ENCODE measurements around the gene SELENOI. TPM values are rescaled to one million over a fixed set of nuclear protein-coding genes. Genes with fewer than 3 reads are reported as not detected.
A peak's percentile ranks its signal among the peaks of the same experiment; 100 is the strongest.

SELENOI gene
- total and polyA plus RNA-seq, 2 of the 4 experiments (the other 2 are of a cell fraction), result 5.1 to 25.1 TPM

- Histone ChIP-seq H4K91ac (ENCODE audit: insufficient read depth, low read depth, low read length) (0 out of 2 replicates have a peak overlapping the region, but pooled peaks have one; percentile 57), H2AK9ac (replicated peaks; ENCODE audit: low read depth, low read length, poor library complexity) (no peak overlapping the region), H3K4me2 (ENCODE audit: low read depth, low read length) (peak overlapping the region; percentile 98), H2AFZ (replicated peaks; ENCODE audit: low read length, poor library complexity) (no peak overlapping the region), H3K9me1 (ENCODE audit: insufficient read depth, low read length) (no peaks in the 10 kb centered on the region), H3K56ac (ENCODE audit: extremely low read depth, insufficient read depth, low read length) (peak overlapping the region; percentile 75), H3K9me3 (ENCODE audit: control insufficient read depth, insufficient read depth, low read length) (no peaks in the 10 kb centered on the region), H2BK20ac (ENCODE audit: low read depth, low read length) (no peak overlapping the region), H3K27me3 (ENCODE audit: control insufficient read depth, insufficient read depth, low read length) (no peaks in the 10 kb centered on the region), H4K5ac (ENCODE audit: low read depth, low read length) (peak overlapping the region; percentile 65), H3K79me1 (ENCODE audit: low read depth in 1 of 2, low read length in 2 of 2) (peaks cover 22 to 37% of the 10 kb centered on the region in 2 experiments; a peak in 3 of 4 replicates), H4K20me1 (ENCODE audit: insufficient read depth, low read length) (peaks cover 11% of the 10 kb centered on the region), H3K14ac (replicated peaks; ENCODE audit: low read depth, low read length) (peak overlapping the region; percentile 92; the same call in 1 of the 2 replicates), H3K9ac (ENCODE audit: low read depth, low read length) (peak overlapping the region; percentile 93; the same call in 1 of the 2 replicates), H3K4me3 (ENCODE audit: insufficient read depth, low read depth, low read length) (peak overlapping the region; percentile 77), H3K4ac (ENCODE audit: low read depth, low read length) (peak overlapping the region; percentile 94; the same call in 1 of the 2 replicates), H2AK5ac (ENCODE audit: low read depth, low read length) (0 out of 2 replicates have a peak overlapping the region, but pooled peaks have one; percentile 54), H4K8ac (ENCODE audit: low read depth in 2 of 2, low read length in 2 of 2) (peak overlapping the region; percentile 84 to 97; a peak in 2 of 4 replicates), H3K23ac (ENCODE audit: low read depth, low read length) (peak overlapping the region; percentile 43), H3K4me1 (ENCODE audit: control insufficient read depth, insufficient read depth, low read length) (no peaks in the 10 kb centered on the region), H3K27ac (ENCODE audit: insufficient read depth, low read length) (no peak overlapping the region), H3K18ac (ENCODE audit: low read depth, low read length) (no peak overlapping the region), H2BK120ac (ENCODE audit: low read depth, low read length) (no peak overlapping the region), H2BK15ac (ENCODE audit: low read depth, low read length) (no peak overlapping the region), H3K36me3 (ENCODE audit: control insufficient read depth, insufficient read depth, low read length) (no peaks in the 10 kb centered on the region), H2BK5ac (ENCODE audit: low read depth, low read length, poor library complexity, severe bottlenecking) (peak overlapping the region; percentile 85)
- dilution Hi-C loops (cut with HindIII; ENCODE audit: low sequenced_read_pairs, unreplicated experiment) (no loop called here), intact Hi-C loops (cut with micrococcal nuclease) (loop anchor here (5.0 to 10.0 kb wide), 4 partner anchors 102 to 400 kb away; partner anchors contain the start of genes HADHA and HADHB), in situ Hi-C loops (cut with MboI; ENCODE audit: low sequenced_read_pairs) (loop anchor here (25.0 kb wide), 1 partner anchor 382 kb away; no protein-coding TSS in a partner anchor)
- ChIA-PET CTCF (no interaction called here), POLR2A (ENCODE audit: unreplicated experiment) (interaction anchor here (0.6 kb wide), 1 partner anchor 501 kb away, joined by 3 read pairs; no protein-coding TSS in a partner anchor)
- 80% methylated on average over 1 of the region's 17 CpGs; no CpG with 5 or more reads in 1 of the 2 experiments for WGBS, 2 experiments (ENCODE audit: extremely low coverage in 2 of 2, insufficient read length in 1 of 2)
- no TSS peak for BruUV-seq (replicated peaks)
- ATAC-seq (ENCODE audit: low read depth), result no peak
- peak; percentile 49 for DNase-seq
- no peak for TF ChIP-seq CEBPB (IDR thresholded peaks at IDR 0.05; ENCODE audit: low read depth, low read length)
- TF ChIP-seq FOS (IDR thresholded peaks at IDR 0.05; ENCODE audit: low read depth, low read length), result 0 out of 2 replicates have a peak, but pooled peaks have one; percentile 33
Observed at GRCh38 chr2:26344581-26345282, 1.2 kb upstream of the SELENOI start.
